ENCODE data around the gene TPM1.

The TPM1 gene

GRCh38 chr15:63109920-63110319, 67.4 kb downstream of the TPM1 start:
- no peaks in the 10 kb centered on the region for H3F3A ChIP-seq (ENCODE audit: insufficient read depth)
- TF ChIP-seq CTCF (IDR thresholded peaks at IDR 0.05; ENCODE audit: insufficient read depth, low read length, poor library complexity, severe bottlenecking): no peak
- TF ChIP-seq EZH2phosphoT487 (conservative IDR thresholded peaks at IDR 0.05; ENCODE audit: low read length): no peak
- H3K36me3 ChIP-seq (ENCODE audit: low read length): no peaks in the 10 kb centered on the region
- H3K4me3 ChIP-seq (ENCODE audit: insufficient read depth, low read length, poor library complexity, severe bottlenecking): no peak overlapping the region
- no peaks in the 10 kb centered on the region for H4K20me1 ChIP-seq (ENCODE audit: low read depth, low read length)
- H2AFZ ChIP-seq (ENCODE audit: low read depth, low read length, severe bottlenecking): no peak overlapping the region
- no peaks in the 10 kb centered on the region for H3K79me2 ChIP-seq (ENCODE audit: insufficient read depth, low read length)
- no peaks in the 10 kb centered on the region for H3K9me3 ChIP-seq (ENCODE audit: insufficient read depth, low read length)
- no peak overlapping the region for H3K9ac ChIP-seq (ENCODE audit: low read length)
- no peaks in the 10 kb centered on the region for H3K9me2 ChIP-seq (replicated peaks; ENCODE audit: insufficient read depth, low read length)
- no peaks in the 10 kb centered on the region for H3K27me3 ChIP-seq (ENCODE audit: low read length)
- no peak overlapping the region for H3K4me2 ChIP-seq (ENCODE audit: low read depth, low read length, poor library complexity, severe bottlenecking)
- no peak overlapping the region for H3K27ac ChIP-seq (ENCODE audit: low read depth, low read length)

GRCh38 chr15:63110428-63111026, 68.0 kb downstream of the TPM1 start:
- Histone ChIP-seq H3K9me2 (replicated peaks; ENCODE audit: insufficient read depth, low read length) (no peaks in the 10 kb centered on the region), H4K20me1 (ENCODE audit: low read depth, low read length) (no peaks in the 10 kb centered on the region), H3K27me3 (ENCODE audit: low read length) (no peaks in the 10 kb centered on the region), H3K79me2 (ENCODE audit: insufficient read depth, low read length) (no peaks in the 10 kb centered on the region), H3K36me3 (ENCODE audit: low read length) (no peaks in the 10 kb centered on the region), H3K9me3 (ENCODE audit: insufficient read depth, low read length) (no peaks in the 10 kb centered on the region), H3F3A (ENCODE audit: insufficient read depth) (no peaks in the 10 kb centered on the region), H3K27ac (ENCODE audit: low read depth, low read length) (no peak overlapping the region), H2AFZ (ENCODE audit: low read depth, low read length, severe bottlenecking) (peak overlapping the region; percentile 69), H3K9ac (ENCODE audit: low read length) (no peak overlapping the region), H3K4me3 (ENCODE audit: insufficient read depth, low read length, poor library complexity, severe bottlenecking) (no peak overlapping the region), H3K4me2 (ENCODE audit: low read depth, low read length, poor library complexity, severe bottlenecking) (no peak overlapping the region)
- TF ChIP-seq EZH2phosphoT487 (conservative IDR thresholded peaks at IDR 0.05; ENCODE audit: low read length) (no peak), CTCF (IDR thresholded peaks at IDR 0.05; ENCODE audit: insufficient read depth, low read length, poor library complexity, severe bottlenecking) (no peak)

- Histone ChIP-seq H3K9me3 (ENCODE audit: insufficient read depth, low read length) (no peaks in the 10 kb centered on the region), H3K27me3 (ENCODE audit: low read length) (no peaks in the 10 kb centered on the region), H3K9me2 (replicated peaks; ENCODE audit: insufficient read depth, low read length) (no peaks in the 10 kb centered on the region), H2AFZ (ENCODE audit: low read depth, low read length, severe bottlenecking) (peak overlapping the region; percentile 69), H4K20me1 (ENCODE audit: low read depth, low read length) (no peaks in the 10 kb centered on the region), H3K79me2 (ENCODE audit: insufficient read depth, low read length) (no peaks in the 10 kb centered on the region), H3F3A (ENCODE audit: insufficient read depth) (no peaks in the 10 kb centered on the region), H3K4me2 (ENCODE audit: low read depth, low read length, poor library complexity, severe bottlenecking) (no peak overlapping the region), H3K36me3 (ENCODE audit: low read length) (no peaks in the 10 kb centered on the region), H3K9ac (ENCODE audit: low read length) (no peak overlapping the region), H3K27ac (ENCODE audit: low read depth, low read length) (no peak overlapping the region), H3K4me3 (ENCODE audit: insufficient read depth, low read length, poor library complexity, severe bottlenecking) (no peak overlapping the region)
- no peak for TF ChIP-seq EZH2phosphoT487 (conservative IDR thresholded peaks at IDR 0.05; ENCODE audit: low read length)
- TF ChIP-seq CTCF (IDR thresholded peaks at IDR 0.05; ENCODE audit: insufficient read depth, low read length, poor library complexity, severe bottlenecking): no peak
Observed at GRCh38 chr15:63111481-63111880, 68.9 kb downstream of the TPM1 start.

Data from SU-DHL-6 (cell line).